Measurements from ENCODE around the gene SCNN1A. TPM values are rescaled to one million over a fixed set of nuclear protein-coding genes. Genes with fewer than 3 reads are reported as not detected.

SCNN1A gene
- total RNA-seq, 1 experiment from 2014 or later = 2.9 TPM

DNA sequence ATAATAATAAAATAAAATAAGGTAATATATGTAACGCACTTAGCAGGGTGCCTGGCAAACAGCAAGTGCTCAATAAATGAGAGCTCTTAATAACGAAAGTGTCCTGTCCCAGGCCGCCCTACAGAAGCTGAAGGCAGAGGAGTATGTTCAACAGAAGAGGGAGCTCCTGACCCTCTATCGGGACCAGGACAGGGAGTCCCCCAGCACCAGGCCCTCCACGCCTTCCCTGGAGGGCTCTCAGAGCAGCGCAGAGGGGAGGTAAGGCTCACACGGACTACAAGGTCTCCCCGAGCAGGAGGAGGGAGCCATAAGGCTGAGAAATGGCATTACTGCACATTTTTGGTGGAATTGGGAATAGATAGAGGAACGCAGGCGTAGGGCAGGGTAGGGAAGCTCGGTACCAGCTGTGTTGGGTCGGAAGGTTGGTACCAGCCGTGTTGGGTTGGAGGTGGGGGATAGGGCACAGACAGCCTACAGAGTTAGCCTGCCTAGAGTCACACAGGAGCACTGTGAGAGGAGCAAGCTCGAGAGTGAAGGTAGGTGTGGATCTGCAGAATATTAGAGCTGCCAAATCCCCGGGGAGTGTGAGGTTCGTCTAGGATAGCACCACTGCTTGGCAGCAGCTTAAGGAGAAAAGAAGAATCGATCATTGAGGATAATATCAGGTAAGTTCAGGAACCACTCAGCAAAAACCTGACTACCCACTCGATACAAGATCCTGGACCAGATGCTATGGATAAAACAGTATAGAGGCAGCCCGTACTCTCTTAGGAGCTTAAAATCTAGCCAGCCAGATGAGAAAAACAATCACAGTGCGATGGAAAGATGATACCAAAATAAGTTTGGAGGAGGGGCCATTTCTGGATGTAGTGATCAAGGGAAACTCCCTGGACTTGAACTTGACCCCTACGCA is 48.8 kb downstream of the SCNN1A start:
- no peaks in the 10 kb centered on the region for H4K20me1 ChIP-seq (ENCODE audit: low read length)
- POLR2A ChIA-PET (ENCODE audit: unreplicated experiment) = interaction anchor here (0.6 kb wide), 1 partner anchor 63 kb away, joined by 6 read pairs; no protein-coding TSS in a partner anchor
- TSS peak; percentile 4 for BruUV-seq (replicated peaks)

DNA sequence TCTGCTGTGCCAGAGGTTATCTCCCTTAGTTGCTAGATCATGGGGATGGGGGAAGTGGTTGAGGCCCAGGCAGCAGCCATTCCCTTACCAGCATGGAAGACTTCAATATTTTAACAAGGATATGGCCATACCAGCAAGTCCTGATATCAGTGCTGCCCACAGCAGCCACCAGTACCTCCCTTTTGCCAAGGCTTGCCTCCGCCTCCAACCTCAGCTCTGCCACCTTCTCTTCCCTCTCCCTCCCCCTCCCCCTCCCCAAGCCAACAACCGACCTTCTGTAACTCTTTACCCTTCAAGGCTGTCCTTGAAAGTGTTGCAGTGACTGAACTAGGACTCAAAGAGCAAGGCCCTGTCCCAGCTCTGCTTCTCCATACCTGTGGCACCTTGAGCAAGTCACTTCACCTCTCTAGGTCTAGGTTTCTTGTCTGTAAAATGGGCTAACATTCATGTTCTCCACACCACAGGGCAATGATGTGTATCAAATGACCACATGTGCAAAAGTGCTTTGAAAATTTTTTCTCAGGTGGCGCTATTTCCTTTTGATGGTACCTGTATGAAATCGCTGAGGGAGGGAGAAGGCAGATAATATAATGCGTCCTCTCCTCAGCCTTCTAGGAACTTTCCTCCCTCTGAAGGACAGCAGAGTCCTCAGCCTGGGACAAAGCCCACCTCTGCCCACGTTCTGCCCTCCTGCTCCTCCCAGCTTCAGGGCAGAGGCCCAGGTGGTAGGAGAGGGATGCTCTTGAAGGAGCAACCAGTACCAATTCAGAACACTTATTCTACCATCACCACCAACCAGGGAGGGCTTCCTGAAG is 50.2 kb downstream of the SCNN1A start:
- no peaks in the 10 kb centered on the region for H3F3A ChIP-seq (ENCODE audit: low read length, unreplicated experiment)
- H3K9me3 ChIP-seq (ENCODE audit: low read length) = no peaks in the 10 kb centered on the region
- CTCF ChIA-PET = no interaction called here
- intact Hi-C loops (cut with micrococcal nuclease) = loop anchor here (5.0 kb wide), 1 partner anchor 38 kb away; no protein-coding TSS in a partner anchor
- H3K4me2 ChIP-seq (ENCODE audit: low read length) = no peak overlapping the region
- no peaks in the 10 kb centered on the region for H3K9me2 ChIP-seq (replicated peaks; ENCODE audit: low read length)
- DNase-seq (no peak), ATAC-seq (no peak)
- no TSS peak for BruUV-seq (replicated peaks)
- H3K9ac ChIP-seq (ENCODE audit: low read length) = no peak overlapping the region
- TF ChIP-seq EZH2phosphoT487 (IDR thresholded peaks at IDR 0.05; ENCODE audit: borderline replicate concordance, low read length) (no peak), EZH2 (IDR thresholded peaks at IDR 0.05; ENCODE audit: low read length, unreplicated experiment) (no peak)
- TF ChIP-seq, protein P1, sequence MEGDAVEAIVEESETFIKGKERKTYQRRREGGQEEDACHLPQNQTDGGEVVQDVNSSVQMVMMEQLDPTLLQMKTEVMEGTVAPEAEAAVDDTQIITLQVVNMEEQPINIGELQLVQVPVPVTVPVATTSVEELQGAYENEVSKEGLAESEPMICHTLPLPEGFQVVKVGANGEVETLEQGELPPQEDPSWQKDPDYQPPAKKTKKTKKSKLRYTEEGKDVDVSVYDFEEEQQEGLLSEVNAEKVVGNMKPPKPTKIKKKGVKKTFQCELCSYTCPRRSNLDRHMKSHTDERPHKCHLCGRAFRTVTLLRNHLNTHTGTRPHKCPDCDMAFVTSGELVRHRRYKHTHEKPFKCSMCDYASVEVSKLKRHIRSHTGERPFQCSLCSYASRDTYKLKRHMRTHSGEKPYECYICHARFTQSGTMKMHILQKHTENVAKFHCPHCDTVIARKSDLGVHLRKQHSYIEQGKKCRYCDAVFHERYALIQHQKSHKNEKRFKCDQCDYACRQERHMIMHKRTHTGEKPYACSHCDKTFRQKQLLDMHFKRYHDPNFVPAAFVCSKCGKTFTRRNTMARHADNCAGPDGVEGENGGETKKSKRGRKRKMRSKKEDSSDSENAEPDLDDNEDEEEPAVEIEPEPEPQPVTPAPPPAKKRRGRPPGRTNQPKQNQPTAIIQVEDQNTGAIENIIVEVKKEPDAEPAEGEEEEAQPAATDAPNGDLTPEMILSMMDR (conservative IDR thresholded peaks at IDR 0.05; ENCODE audit: low read depth, low read length) = 0 out of 2 replicates have a peak, but pooled peaks have one; percentile 14
- no peak overlapping the region for H3K27ac ChIP-seq (ENCODE audit: low read length)
- peaks cover 23% of the 10 kb centered on the region for H3K4me1 ChIP-seq (ENCODE audit: insufficient read depth, low read length)
- no peaks in the 10 kb centered on the region for H4K20me1 ChIP-seq (ENCODE audit: low read length)
- no peaks in the 10 kb centered on the region for H3K27me3 ChIP-seq (ENCODE audit: low read length)
- no peaks in the 10 kb centered on the region for H3K79me2 ChIP-seq (ENCODE audit: low read length)
- peaks cover 9% of the 10 kb centered on the region; the same call in 1 of the 2 replicates for H3K36me3 ChIP-seq (ENCODE audit: low read depth, low read length)
- H2AFZ ChIP-seq (ENCODE audit: low read length) = no peak overlapping the region
- no peak overlapping the region for H3K4me3 ChIP-seq (ENCODE audit: low read length)
- POLR2A ChIA-PET (ENCODE audit: unreplicated experiment) = no interaction called here

More for the DNA sequence above, 48.8 kb downstream of the SCNN1A start:
- Histone ChIP-seq H2AFZ (ENCODE audit: low read length) (no peak overlapping the region), H3K79me2 (ENCODE audit: low read length) (no peaks in the 10 kb centered on the region), H3K9me3 (ENCODE audit: low read length) (no peaks in the 10 kb centered on the region), H3F3A (ENCODE audit: low read length, unreplicated experiment) (no peaks in the 10 kb centered on the region), H3K27ac (ENCODE audit: low read length) (no peak overlapping the region), H3K9me2 (replicated peaks; ENCODE audit: low read length) (no peaks in the 10 kb centered on the region), H3K4me1 (ENCODE audit: insufficient read depth, low read length) (peaks cover 23% of the 10 kb centered on the region), H3K4me3 (ENCODE audit: low read length) (no peak overlapping the region), H3K27me3 (ENCODE audit: low read length) (no peaks in the 10 kb centered on the region), H3K4me2 (ENCODE audit: low read length) (no peak overlapping the region), H3K36me3 (ENCODE audit: low read depth, low read length) (peaks cover 22% of the 10 kb centered on the region), H3K9ac (ENCODE audit: low read length) (no peak overlapping the region)
- ATAC-seq = peak; percentile 35
- DNase-seq = no peak
- CTCF ChIA-PET = interaction anchor here (0.7 to 1.3 kb wide), 4 partner anchors 10 to 57 kb away, joined by 3 to 8 read pairs (median 4); partner anchors contain the start of gene LTBR
- intact Hi-C loops (cut with micrococcal nuclease) = no loop called here
- TF ChIP-seq, protein P1 (conservative IDR thresholded peaks at IDR 0.05; ENCODE audit: low read depth, low read length) = peak; percentile 49; the same call in 1 of the 2 replicates
- TF ChIP-seq EZH2phosphoT487 (IDR thresholded peaks at IDR 0.05; ENCODE audit: borderline replicate concordance, low read length) = no peak

Data from PC-3 (cell line).